GM18505 (cell line): ENCODE measurements around the gene TAGLN2.

ENCODE experiments used
- ATAC-seq: cut with Tn5 transposase; IDR thresholded peaks from one replicate; pipeline ENCODE4 v1.9.1; 2021; ENCODE audit not compliant: unreplicated experiment
- POLR2A ChIP-seq: IDR thresholded peaks from 4 replicates; pipeline ENCODE4 v1.6.1; 2011; ENCODE audit warnings: borderline replicate concordance; ENCODE audit not compliant: insufficient read depth, insufficient read length; ENCODE audit errors: extremely low read depth

The TAGLN2 gene

DNA sequence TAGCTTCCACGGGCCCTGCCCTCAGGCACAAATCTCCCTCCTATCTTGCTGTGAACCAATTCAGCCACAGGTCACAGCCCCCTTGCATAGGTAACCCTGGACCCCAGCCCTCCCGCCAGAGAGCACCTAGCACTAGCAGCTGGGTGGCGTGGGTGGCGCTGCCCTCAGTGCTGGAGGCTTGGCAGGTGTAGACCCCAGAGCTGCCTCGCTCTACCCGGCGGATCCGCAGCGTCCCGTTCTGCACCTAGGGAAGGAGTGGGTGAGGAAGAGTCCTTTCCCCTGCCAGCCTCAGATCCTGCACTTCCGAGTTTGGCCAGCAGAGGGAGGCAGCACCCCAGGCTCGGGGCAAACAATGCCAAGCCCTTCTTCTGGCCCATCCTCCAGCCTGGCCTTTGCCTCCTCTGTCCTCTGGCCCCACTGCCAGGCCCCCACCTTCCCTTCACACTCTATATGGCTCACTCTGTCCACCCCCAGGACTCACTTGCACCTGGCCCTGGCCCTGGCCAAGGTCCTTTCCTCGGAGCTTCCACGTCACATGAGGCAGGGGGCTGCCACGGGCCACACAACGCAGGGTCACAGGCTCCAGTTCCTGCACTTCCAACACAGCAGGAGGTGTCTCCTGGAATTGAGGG is 11.1 kb upstream of the TAGLN2 start:
- no peak for ATAC-seq
- no peak for TF ChIP-seq POLR2A

DNA sequence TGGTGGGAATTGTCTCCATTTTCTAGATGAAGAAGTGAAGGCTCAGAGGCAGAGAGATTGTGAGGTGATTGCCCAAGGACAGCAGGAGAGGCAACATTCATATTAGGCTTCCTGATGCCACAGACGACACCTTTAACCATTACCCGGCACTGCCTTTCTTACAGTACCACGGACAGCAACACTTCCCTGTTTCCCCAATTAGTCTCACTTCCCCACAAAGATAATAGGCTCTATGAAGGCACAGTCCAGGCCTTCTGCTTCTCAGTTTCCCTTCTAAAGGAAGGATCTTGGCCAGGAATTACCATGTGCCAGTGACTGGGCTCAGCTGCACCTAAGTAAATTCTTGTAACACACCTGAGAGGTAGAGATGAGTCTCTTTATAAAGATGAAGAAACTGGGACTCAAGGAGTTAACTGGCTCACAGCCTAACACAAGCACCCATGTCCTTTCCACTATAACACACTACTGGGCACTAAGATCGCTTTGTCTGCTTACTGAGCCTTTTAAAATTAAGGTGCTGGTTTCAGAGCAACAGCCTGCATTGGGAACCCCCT is 10.5 kb upstream of the TAGLN2 start:
- ATAC-seq: no peak
- no peak for TF ChIP-seq POLR2A

DNA sequence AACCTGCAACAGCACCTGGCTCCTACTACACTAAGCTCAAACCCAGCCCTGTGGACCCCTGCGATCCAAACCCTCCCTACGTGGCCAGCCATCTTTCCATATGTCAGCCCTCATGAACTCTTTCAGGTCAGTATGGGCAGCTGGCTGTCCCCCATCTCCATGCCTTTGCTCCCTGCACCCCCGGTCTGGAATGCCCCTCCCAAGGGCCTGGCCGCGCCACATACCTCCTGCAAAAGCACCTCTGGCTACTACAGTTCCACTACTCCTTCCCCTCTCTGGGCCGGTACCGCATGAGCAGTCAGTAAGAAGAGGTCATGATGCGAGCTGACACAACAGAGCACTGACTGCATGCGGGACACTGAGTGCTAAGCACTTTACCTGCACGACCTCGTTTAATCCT is 10.0 kb upstream of the TAGLN2 start:
- ATAC-seq: no peak

DNA sequence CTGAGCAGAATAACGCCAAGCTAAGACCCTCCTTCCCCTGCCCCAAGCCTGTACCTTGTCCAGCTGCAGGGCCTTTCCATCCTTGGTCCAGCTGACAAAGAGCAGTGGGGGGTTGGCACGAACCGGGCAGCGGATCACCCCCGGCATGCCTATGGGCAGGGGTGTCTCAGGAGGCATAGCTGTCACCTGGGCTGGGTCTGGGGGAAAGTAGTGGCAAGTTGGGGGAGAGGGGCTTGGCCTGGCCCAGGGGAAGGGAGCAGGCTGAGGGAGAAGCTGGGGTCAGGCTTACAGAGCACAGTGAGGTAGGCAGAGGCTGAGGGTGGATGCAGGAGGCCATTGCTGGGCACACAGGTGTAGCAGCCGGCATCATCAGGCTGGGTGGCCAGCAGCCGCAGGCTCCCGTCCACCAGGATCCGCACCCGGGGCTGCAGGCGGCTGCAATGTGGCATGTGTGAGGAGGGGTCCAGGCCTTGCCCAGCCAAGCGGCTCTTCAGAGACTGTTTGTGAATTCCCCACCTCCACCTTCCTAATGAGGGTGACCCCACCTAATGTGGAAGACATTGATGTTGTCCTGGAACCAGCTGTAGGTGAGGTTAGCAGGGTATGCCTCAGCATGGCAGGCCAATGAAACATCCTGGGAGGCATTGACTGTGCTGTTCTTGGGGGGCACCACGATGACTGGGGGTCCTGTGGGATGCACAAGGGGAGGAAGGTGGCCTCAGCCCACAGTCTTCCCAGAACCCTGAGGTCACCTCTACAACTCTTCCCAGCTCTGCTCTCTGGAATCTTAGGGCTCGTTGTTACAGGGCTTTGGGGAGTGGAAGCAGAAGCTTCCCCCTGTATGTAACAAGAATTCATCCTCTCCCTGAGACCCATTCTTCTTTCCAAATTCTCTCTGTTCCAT is 9.1 kb upstream of the TAGLN2 start:
- no peak for ATAC-seq
- no peak for TF ChIP-seq POLR2A

More for the DNA sequence above, 10.0 kb upstream of the TAGLN2 start:
- no peak for TF ChIP-seq POLR2A

DNA sequence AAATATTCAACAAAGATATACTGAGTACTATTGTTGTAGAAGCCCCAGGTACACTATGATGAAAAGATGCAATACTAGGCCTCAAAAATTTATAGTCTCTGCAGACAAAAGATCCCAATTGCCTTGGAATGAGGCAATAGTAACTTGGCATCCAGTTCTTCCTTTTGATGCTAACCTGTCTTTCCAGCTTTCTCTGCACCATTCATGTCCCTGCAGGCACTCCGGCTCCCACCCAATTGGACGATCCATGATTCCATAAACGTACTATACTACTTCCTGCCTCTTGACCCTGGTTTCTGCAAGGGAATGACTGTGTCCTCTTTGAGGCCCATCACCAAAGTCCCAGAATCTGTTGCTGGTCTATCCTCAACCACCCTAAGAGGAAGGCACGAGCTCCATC is 8.0 kb upstream of the TAGLN2 start:
- ATAC-seq: no peak
- TF ChIP-seq POLR2A: no peak

DNA sequence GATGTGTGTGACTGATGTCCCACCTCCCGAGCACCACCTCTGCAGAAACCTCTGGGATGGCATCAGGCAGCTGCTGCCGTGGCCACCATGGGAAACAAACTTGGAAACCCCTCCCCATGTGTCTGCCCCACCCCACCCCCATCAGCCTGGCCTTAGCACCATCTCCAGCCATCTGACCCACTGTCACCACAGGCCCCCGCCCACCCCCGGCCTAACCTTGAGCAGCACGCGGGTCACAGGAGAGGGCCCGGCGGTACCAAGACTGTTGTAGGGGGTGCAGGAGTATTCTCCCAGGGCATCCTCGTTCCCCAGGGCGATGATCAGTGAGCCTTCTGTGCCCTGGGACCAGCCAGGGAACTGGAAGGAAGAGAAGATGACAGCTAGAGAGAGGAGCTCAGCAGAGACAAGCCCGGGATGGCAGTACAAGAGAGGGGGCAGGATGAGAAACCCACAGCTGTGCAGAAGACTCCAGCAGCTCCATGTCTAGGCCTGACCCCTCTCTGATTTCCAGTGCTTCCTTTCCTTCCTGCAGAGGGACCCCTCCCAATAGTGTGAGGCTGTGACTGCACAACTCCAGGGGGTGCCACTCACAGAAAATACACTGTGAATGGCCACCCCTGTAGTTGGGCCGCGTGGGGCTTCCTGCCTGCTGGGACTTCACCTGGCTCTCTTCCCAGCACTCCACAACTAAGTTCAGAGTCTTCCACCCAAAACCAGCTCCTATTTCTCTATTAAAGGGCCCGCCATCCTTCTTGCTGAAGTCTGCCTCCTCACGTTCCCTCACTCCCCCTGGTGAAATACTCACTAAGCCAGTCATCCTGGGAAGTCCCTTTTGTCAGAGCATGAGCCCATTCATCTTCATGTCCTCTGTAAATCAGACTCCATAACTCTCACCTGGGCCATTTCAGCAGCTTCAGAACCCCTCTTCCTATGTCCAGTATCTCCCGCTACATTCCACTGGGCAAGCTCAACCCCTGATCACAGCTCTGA is 7.3 kb upstream of the TAGLN2 start:
- no peak for ATAC-seq
- no peak for TF ChIP-seq POLR2A

DNA sequence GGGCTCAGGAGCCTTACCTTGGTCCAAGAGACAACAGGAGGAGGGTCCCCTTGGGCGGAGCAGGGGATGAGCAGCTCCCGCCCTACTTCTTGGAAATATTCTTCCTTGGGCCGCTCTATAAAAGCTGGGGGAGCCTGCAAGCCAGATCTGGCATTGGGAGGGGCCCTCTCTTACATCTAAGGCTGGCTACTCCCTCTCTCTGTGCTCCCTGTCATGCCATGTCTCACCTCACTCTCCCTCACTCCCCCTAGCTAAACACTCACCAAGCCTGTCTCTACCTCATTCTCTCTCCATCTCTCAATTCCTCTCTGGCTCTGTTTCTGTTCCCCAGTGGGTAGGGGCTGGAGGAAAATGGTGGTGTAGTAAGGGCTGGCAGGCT is 6.5 kb upstream of the TAGLN2 start:
- no peak for TF ChIP-seq POLR2A
- no peak for ATAC-seq

DNA sequence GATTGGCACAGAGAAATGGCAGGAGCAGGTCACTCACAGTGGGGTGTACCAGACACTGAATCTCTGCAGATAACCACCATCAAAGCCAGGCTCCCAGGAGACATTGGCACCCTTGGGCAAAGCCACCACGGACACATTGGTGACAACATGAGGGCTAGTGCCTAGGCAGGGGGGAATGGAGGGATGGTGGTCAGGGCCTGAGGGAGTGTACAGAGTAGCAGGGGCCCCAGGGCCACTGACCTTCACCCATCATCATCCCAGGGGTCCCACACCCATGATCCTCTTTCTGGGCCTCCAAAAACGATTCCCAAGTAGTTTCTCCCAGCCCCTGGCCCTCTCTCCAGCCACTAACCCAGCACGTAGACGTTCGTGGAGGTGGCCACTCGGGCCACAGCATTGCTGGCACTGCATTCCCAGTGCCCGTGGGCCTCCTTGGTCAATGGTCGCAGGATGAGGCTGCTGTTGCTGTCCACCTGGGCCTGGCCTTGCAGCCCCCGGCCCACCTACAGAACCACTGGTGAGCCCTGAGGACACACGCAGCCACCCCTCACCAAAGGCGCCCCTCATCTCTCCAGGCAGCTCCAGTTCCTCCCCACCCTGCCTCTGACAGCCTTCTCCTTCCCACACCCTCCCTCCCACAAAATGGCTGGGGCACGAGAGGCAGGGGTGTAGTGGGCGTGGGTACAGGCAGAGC is 5.9 kb upstream of the TAGLN2 start:
- no peak for ATAC-seq
- no peak for TF ChIP-seq POLR2A

DNA sequence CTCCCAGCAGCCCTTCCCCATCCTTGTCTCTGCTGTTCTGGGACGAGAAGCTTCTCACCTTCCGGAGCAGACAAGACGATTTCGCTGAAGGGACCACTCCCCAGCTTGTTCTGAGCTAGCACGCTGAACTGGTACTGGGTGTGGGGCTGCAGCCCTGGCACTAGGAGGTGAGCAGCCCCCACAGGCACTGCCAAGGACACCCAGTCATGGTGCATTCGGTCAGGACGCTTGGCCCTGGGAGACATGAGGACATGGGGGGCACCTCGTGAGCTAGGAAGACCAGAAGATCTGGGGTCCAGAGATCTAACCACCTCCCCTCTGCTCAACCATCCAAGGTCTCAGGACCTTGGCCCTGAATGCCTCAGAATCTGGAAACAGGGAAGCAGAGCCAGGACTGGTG is 5.3 kb upstream of the TAGLN2 start:
- no peak for ATAC-seq
- no peak for TF ChIP-seq POLR2A

DNA sequence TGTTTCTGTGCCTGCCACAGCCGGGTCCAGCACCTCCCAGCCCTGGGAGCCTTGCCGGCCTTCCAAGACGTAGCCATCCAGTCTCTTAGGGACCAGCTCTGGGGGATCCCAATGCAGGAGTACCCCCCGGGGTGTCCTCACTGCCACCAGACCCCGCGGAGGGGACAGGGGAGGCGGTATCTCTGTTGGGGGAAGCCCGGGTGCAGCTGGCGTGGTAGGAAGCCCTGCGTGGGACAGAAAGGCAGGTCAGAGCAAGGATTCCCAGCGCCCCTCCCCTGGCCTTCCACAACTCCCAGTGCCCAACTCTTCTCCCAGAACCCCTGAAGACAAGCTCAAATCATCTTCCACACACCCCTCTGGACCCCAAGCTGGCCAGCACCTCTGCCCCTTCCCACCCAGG is 4.9 kb upstream of the TAGLN2 start:
- TF ChIP-seq POLR2A: no peak
- no peak for ATAC-seq

DNA sequence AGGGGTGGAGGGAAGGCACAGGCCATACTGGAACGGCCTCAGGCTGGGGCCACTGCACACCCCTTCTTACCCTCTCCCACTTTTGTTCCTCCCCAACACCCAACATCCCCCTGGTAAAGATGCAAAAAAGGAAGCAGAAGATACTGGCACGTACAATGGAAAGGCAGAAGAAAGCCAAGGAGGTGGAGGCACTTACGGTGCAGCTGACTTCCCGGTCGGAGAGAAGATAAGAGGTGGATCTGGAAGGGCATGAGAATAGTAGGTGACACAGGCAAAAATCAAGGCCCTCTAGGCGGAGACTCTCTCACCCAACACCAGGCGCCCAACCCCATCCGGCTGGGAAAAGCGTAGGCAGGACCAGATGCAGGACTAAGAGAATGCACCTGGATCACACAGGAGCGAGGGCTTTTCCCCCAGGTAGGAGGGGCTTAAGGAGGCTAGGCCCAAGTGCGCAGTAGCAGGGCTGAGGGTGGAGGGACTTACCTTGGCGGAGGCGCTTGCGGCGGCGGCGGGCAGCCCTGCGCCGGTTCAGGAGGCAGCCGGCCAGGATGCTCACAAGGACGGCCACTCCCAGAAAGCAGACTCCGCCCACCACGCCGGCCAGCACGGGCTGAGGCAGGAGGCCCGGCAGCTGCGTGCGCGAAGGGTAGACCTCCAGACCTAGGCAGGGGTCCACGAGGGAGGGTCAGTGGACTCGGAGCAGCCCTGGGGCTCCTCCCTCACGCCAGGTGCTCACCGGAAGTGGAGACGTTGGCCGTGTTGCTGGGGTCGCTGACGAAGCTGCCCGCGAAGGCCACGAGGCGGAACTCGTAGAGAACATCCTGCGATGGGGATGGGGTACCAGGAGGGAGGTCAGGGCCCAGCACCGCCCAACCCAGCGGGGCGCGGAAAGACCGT is 4.1 kb upstream of the TAGLN2 start:
- TF ChIP-seq POLR2A: no peak
- ATAC-seq: no peak

DNA sequence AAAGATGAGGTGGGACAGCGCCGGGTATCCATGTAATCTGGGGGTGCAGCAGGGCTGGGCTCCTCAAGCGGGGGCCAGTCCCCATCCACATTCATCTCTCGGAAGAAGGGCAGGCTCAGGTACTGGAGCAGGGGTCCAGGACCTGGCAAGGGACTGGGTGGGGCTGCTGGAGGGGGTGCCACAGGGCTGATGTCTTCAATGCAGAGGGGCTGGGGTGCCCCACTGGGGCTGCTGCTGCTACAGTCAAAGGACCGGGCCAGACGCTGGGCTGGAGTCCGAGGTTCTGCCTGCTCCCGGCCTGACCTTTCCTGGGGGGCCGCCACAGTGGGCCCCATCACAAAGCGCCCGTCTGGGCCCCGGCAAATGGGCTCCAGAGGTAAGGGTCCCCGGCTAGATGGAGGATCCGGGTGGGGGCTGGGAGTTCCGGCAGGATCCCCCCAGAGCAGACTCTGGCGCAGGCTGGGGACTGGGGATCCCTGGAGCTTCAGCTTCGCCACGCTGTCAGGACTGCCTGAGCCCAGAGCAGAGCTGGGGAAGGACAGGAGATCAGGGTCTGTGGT is 3.3 kb upstream of the TAGLN2 start:
- TF ChIP-seq POLR2A: no peak
- ATAC-seq: no peak

DNA sequence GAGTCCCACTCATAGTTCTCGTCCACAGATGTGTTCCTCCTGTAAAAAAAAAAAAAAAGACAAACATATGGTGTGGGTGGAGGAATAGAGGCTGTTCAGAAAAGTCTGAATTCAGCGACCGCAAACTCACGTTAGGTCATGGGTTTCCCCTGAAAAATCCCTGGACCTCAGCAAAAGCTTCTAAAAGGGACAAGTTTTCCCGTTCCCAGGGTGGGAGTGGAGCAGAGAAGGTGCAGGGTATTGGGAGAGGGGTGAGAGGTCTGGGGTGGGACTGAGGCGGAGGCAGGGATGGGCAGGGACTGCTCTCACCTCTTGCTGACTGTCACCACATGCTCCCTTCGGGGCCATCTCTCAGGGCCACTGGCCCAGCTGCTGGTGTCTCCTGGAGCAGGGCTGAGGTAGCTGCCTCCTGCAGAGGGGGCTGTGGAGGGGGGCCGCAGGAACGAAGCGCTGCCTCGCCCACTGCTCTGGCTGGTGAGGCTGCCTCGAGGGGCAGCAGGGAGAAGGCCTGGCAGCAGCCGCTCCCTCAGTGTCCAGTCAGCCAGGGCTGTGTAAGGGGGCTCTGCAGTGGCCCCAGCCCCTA is 2.6 kb upstream of the TAGLN2 start:
- ATAC-seq: no peak
- TF ChIP-seq POLR2A: no peak
